Measurements from ENCODE around the gene REEP1.
"Not testable (repeated sequence)": the region's sequence is repeated elsewhere in the genome, so short reads cannot be mapped to it uniquely, and the experiment has no call there.

The REEP1 gene

DNA sequence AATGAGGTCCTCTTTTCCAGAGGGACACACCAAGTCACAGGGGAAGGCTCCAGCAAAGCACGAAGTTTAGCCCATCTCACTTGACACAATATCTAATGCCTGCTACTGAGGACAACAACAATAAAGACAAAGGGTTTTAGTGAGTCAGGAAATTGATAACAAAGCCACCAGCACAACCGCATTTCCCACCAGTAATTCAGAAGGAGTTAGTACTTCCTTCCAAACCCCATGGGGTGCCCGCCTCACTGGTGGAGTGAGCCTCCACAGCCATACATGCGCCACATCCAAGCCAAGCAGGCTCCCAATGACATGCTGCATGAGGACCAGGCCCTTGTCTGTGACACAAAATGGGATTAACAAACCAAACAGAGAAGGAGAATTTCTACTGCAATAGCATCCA is 98.1 kb downstream of the REEP1 start:
- peak; percentile 35 for DNase-seq

DNA sequence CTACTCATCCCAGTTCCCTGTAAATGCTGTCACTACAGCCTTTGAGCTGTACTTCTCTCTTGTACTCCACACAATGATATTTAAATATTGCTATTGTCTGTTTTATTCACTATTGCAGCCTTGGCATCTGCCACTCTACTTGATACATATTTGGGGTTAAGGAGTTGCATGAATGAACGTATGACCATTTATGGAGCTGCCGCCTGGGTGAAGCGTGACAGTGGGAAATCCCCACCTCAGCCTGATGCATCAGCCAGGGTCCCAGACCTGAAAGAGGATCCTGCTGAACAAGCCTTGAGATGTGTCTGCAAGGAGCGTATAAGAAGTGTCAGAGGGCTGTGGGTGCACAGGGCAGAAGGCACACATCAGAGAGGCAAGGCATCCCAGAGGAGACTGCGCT is 99.1 kb downstream of the REEP1 start:
- no peak for DNase-seq

GRCh38 chr2:86237172-86237571 is 100.3 kb downstream of the REEP1 start:
- no peak for DNase-seq

DNA sequence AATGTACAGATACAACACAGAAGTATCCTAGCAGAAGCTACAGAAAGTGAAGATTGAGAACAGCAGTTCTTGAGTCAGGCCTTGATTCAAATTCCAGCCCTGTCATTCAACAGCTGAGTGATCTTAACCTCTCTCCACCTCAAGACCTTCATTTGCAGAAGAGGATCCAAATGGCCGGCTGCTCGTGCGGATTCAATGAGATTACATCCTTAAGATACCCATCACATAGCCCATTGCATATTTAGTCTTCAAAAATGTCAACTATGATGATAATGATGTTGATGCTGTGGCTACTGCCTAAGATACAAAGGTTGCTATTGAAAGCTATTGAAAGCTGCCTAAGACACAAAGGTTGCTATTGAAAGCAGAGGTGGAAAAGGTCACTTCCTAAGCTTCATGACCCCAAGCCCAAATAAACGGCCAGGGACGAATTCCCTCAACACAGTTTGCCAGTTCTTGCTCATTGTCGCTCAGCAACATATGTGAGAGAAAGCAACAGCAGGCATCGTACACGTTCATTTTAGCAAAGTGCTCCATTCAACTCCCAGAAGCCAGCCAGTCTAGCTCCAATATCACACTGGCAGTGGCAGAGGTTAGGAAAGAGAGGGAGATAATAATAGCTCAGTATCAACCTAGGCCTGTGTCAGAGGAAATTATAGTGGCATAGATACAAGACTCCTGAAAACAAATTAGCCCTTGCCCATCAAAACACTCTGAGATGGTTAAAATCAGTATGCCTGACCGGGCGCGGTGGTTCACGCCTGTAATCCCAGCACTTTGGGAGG is 102.0 kb downstream of the REEP1 start:
- DNase-seq, result no peak

DNA sequence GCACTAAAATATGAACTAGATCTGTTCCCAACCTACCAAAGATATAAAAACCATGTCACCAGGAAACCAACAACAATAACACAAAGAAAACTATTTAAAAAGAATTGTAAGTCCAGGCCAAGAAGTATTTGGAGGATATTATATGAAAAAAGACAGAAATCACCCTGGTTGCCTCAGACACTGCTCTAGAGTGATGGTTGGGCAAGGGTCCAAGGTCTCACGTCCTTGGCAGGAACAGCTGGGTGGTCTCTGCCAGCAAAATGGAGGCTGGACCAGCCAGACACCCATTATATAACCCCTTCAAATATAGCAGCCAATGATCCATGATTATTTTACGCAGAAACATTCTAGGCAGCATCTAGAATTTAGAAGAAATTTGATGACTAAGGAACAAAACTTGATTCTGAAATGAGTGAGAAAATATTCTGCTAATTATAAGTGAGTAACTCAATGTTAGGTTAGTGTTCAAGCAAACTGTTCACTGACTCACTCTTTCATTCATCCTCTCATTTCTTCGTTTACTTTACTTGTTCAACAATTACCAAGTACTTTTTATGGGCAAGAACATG is 102.8 kb downstream of the REEP1 start:
- no peak for DNase-seq

- DNase-seq, result no peak
Observed at GRCh38 chr2:86233436-86233835, 104.0 kb downstream of the REEP1 start.

GRCh38 chr2:86232910-86233309 is 104.5 kb downstream of the REEP1 start:
- no peak for DNase-seq

DNA sequence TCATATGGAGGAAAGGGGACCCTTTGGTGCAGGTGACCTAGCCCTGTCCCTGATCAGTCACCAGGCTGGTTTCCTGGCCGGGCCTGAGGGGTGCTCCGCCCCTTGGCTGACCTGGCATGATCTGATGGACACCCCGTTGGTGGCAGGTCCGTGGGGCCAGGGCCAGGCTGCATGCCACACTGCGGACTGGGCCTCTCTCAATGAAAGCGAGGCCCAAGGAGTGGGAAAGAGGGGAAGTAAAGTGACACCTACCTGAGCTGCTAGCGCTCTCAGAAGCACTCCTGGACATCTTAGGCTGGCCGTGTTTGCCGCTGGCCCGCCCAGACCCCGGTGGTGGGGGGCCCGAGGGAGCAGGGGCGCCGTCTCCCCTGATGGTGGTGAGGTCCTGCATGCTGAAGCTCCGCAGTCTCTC is 105.0 kb downstream of the REEP1 start:
- DNase-seq, result no peak

GRCh38 chr2:86231680-86232372 is 105.6 kb downstream of the REEP1 start:
- DNase-seq, result no peak

DNA sequence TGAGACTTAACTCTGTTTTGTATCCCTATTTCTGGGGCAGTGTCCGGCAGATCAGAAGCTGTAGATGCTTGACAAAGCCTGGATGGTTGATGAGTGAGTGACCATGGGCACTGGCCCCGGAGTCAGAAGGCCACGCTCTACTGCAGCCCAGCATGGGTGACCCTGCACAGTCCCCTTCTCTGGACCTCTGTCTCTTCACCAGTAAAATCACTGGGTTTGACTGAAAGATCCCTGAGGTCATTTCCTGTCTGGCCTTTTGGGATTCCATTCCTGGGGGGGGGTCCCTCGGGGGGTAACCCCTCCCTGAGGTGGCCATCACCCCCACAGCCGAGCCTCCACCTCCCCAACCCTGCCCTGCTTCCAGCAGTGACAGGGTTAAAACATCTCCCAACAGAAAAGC is 106.5 kb downstream of the REEP1 start:
- DNase-seq, result no peak

DNA sequence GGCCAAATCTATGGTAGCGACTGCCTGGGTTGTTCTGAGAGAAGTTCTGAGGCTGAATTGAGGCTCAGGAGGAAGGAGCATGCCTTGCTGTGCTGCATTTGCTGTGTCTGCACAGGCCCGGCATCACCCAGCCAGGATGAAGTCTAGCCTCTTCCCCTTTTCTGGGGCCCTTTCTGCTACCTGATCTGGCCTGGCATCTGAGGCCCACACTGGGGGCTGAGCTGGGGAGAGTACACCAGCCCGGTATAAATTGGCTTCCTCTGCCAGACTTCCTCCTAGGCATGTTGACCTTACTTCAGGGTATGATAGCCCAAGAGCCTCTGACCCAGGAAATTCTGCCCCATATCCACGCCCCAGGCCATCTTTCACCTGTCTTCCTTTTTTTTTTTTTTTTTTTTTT is 108.2 kb downstream of the REEP1 start:
- peak; percentile 26 for DNase-seq

GRCh38 chr2:86228574-86228973 is 108.9 kb downstream of the REEP1 start:
- DNase-seq, result not testable (repeated sequence)

- no peak for DNase-seq
Observed at GRCh38 chr2:86227685-86228084, 109.7 kb downstream of the REEP1 start.

GRCh38 chr2:86226636-86227520 is 110.5 kb downstream of the REEP1 start:
- DNase-seq, result peak; percentile 57

DNA sequence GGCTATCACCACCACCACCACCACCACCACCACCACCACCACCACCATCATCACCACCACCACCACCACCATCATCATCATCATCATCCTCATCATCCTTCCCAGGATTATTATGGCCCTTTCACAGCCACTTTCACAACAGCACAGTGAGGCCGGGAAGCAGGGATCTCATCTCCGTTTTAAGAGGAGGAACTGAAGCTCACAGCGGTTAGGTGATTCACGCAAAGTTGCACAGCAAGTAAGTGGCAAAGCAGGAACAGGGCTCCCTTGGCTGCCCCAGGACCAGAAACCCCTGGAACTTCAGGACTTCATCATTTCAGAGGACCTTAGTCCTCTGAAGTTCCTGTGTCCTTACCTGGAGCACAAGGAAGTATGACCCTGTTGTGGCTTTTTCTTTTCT is 111.4 kb downstream of the REEP1 start:
- DNase-seq, result no peak

DNA sequence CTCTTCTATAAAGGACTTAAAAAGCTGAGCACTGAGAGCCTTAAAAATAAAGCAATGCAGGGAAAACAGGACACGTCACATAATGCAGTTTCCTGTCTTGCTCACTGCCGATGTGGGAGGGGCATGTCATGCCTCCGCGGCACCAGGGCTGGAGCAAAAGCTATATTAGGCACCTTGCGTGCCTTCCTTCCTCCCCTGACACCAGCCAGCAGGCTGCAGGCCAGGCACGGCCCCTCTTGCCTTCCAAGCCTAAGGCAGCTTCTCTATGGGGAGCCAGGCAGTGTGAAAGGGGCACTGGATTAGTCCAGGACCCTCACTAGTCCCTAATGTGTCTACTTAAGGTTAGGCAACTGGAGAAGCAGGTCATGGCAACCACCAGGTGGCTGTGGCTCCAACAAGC is 111.8 kb downstream of the REEP1 start:
- peak; percentile 35 for DNase-seq

GRCh38 chr2:86224645-86225355 is 112.6 kb downstream of the REEP1 start:
- no peak for DNase-seq

- DNase-seq, result no peak
Observed at GRCh38 chr2:86223927-86224560, 113.4 kb downstream of the REEP1 start.

- no peak for DNase-seq
Observed at GRCh38 chr2:86223140-86223926, 114.1 kb downstream of the REEP1 start.

GRCh38 chr2:86221066-86221684 is 116.3 kb downstream of the REEP1 start:
- DNase-seq, result peak; percentile 83

GRCh38 chr2:86219896-86220295 is 117.5 kb downstream of the REEP1 start:
- no peak for DNase-seq

Measured in hematopoietic multipotent progenitor cell treated with erythropoietin and hydrocortisone succinate and interleukin-3 and kit ligand, for 6 days (in vitro differentiated cells).